Camera-type eye (tissue), 1 donor: ENCODE results near the gene CPLX3. TPM values are rescaled to one million over a fixed set of nuclear protein-coding genes. Genes with fewer than 3 reads are reported as not detected.

ENCODE experiments used
- total RNA-seq: library from RNA; depleted of rRNA; stranded (reverse); fragments of >200 nt; gene quantifications from one replicate; pipeline ENCODE4 v1.2.3, GENCODE V29; 2014

The CPLX3 gene, protein sequence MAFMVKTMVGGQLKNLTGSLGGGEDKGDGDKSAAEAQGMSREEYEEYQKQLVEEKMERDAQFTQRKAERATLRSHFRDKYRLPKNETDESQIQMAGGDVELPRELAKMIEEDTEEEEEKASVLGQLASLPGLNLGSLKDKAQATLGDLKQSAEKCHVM
- total RNA-seq, result 42.8 TPM

GRCh38 chr15:74826364-74826819 lies at the start of gene CPLX3:
Gene CPLX3, plus strand, starts transcription at chr15:74826627. Its CDS starts 77 bp downstream, at chr15:74826704.

GRCh38 chr15:74781431-74782258 lies 44.8 kb upstream of the CPLX3 start, which contains the start of gene CSK:
Gene CSK, plus strand, starts transcription at chr15:74782080. Its CDS starts 16,218 bp downstream, at chr15:74798298.

DNA sequence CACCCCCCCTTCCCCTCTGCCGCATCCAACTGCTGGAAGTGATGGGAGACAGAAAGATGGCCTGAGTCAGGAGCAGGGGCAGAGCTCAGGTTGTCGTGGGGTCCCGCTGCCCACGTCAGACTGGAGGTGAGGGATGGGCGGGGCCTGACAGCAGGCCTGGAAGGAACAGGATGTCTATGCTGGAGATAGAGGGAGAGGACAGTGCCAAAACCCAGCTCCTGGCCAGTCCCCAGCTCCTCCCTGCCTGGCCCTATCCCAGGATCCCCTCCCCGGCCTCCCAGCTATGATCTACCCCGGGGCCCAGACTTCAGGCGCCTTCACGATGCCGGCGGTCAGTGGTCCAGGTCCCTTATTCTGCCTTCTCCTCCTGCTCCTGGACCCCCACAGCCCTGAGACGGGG lies 13.9 kb upstream of the CPLX3 start, which contains the start of gene LMAN1L:
LMAN1L (plus strand) TSS at position 303 of the 400 bp plus-strand sequence; CDS start at position 323, 20 bp downstream.

DNA sequence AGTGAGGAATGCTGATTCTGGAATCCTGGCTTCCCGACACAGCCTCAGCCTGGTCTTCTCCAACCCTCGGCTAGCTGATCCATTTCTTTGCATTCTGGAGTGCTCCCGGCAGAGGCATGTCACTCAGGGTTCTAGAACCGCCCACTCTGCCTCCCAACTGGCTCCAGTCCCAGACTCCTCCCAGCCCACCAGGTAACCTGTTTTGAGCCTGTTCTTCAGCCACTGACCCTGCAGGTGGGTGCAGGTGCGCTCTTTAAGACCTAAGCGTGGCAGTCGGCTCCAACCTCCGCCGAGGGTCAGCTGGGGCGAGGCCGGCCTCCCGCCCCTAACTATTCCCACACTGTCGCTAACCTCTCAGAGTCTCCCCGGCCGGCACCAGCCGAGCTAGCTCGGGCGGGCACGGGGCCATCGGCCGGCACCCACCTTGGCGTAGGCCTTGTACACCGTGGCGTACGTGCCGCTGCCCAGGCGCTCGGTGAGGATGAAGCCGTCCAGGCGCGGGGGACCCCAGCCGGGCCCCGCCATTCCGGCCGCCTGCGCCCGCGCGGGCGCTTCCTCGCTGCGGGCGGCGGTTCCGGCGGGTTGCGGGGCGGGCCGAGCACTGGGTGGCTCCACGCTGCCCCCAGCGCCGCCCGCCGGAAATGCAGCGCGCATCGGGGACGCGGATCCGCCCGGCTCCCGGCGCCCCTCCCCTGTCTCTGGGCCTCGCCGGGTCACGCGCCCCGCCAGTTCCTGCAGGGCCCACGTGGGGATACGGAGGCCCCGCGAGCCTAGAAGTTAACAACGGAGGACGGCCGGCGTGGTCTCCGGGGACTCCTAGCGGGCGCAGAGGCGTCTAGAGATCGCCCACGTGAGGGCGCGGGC lies 16.4 kb downstream of the CPLX3 start, which contains the start of gene ULK3:
ULK3 (minus strand) TSS at position 576 of the 864 bp plus-strand sequence; CDS start at position 525, 51 bp downstream.

GRCh38 chr15:74873036-74873755 lies 46.8 kb downstream of the CPLX3 start, which contains the start of gene SCAMP2:
Gene SCAMP2, minus strand, starts transcription at chr15:74873365. Its CDS starts 110 bp downstream, at chr15:74873255.

Other genes starting within 250 kb of the CPLX3 start
- gene CLK3, start 210.8 kb upstream of the CPLX3 start, total RNA-seq, result 142 TPM
- 27.1 TPM for gene EDC3, start 130.6 kb upstream of the CPLX3 start, total RNA-seq
- 0.55 TPM for gene CYP1A1, start 101.1 kb upstream of the CPLX3 start, total RNA-seq
- not detected for gene CYP1A2, start 77.8 kb upstream of the CPLX3 start, total RNA-seq
- 39.9 TPM for gene CSK, start 44.5 kb upstream of the CPLX3 start, total RNA-seq
- gene LMAN1L, start 13.8 kb upstream of the CPLX3 start, total RNA-seq, result 3.0 TPM
- gene ULK3, start 16.5 kb downstream of the CPLX3 start, total RNA-seq, result 72.3 TPM
- 30.4 TPM for gene SCAMP2, start 46.7 kb downstream of the CPLX3 start, total RNA-seq
- gene MPI, start 63.4 kb downstream of the CPLX3 start, total RNA-seq, result 106 TPM
- 75.3 TPM for gene FAM219B, start 80.2 kb downstream of the CPLX3 start, total RNA-seq
- 56.7 TPM for gene COX5A, start 111.4 kb downstream of the CPLX3 start, total RNA-seq
- gene RPP25, start 130.1 kb downstream of the CPLX3 start, total RNA-seq, result 4.2 TPM
- 34.9 TPM for gene SCAMP5, start 168.9 kb downstream of the CPLX3 start, total RNA-seq
- gene PPCDC, start 197.0 kb downstream of the CPLX3 start, total RNA-seq, result 23.6 TPM